GM12878 (cell line): ENCODE results near the gene IL34. TPM values are rescaled to one million over a fixed set of nuclear protein-coding genes. Genes with fewer than 3 reads are reported as not detected.

Experiments used
- ATAC-seq: fragments of 200-7000 bp; cut with Tn5 transposase; 3 replicates; pipeline ENCODE4 v1.9.1; 2020; ENCODE audit warnings: mild to moderate bottlenecking, moderate library complexity
- BruUV-seq: library from RNA; stranded (reverse); fragments of 400-500 nt; replicated peaks from 2 replicates; lab custom pipeline; 2021; lab: Mats Ljungman, UMichigan
- CTCF ChIA-PET: fragments of 300-600 bp; sonication (Branson Sonifier 250); formaldehyde crosslinking; extraction: SDS; loops from one replicate; lab custom pipeline; 2021; ENCODE audit warnings: inconsistent platforms; lab: Yijun Ruan, JAX
- POLR2A ChIA-PET: fragments of 350-600 bp; formaldehyde crosslinking; extraction: SDS; loops from one replicate; lab custom pipeline; 2021; ENCODE audit warnings: inconsistent platforms; lab: Charles Lee
- RAD21 ChIA-PET: fragments of 300-600 bp; sonication (Branson Sonifier 250); formaldehyde crosslinking; loops from one replicate; lab custom pipeline; 2023; ENCODE audit warnings: antibody characterized with exemption; ENCODE audit not compliant: unreplicated experiment; lab: Charles Lee
- SMC1A ChIA-PET: fragments of 300-600 bp; sonication (Branson Sonifier 250); formaldehyde crosslinking; loops from one replicate; lab custom pipeline; 2023; ENCODE audit not compliant: unreplicated experiment, uncharacterized antibody; lab: Charles Lee
- DNase-seq: peaks from one replicate; pipeline ENCODE4 v3.0.0-alpha.2; 2011; ENCODE audit warnings: low read depth, low spot score
- FAIRE-seq: peaks from 3 replicates; lab custom pipeline; 2011; peaks lifted over from hg19 to GRCh38; lab: Jason Lieb, UNC
- H2AFZ ChIP-seq: 2 replicates; pipeline ENCODE4 v1.6.0; 2011; ENCODE audit warnings: low read depth, low read length, control low read depth; ENCODE audit not compliant: control insufficient read depth
- H3K27ac ChIP-seq: 2 replicates; pipeline ENCODE4 v1.5.1; 2011; ENCODE audit warnings: control low read depth; ENCODE audit not compliant: control insufficient read depth, insufficient read depth
- H3K27me3 ChIP-seq, 2 experiments: replicated peaks in 1 of 2; 2 replicates each; pipeline versions ENCODE4 v1.6.0 to v1.6.1; 2011; ENCODE audit warnings: low read length in 1 of 2; ENCODE audit not compliant: control insufficient read depth in 2 of 2, insufficient read depth in 2 of 2
- H3K36me3 ChIP-seq, 2 experiments: 2 replicates each; pipeline ENCODE4 v1.5.1; 2011; ENCODE audit warnings: low read length in 1 of 2; ENCODE audit not compliant: control insufficient read depth in 2 of 2, insufficient read depth in 2 of 2
- H3K4me1 ChIP-seq: 2 replicates; pipeline ENCODE4 v1.6.1; 2011; ENCODE audit warnings: mild to moderate bottlenecking, low read length, moderate library complexity, mixed read lengths; ENCODE audit not compliant: control insufficient read depth, insufficient read depth
- H3K4me2 ChIP-seq: 2 replicates; pipeline ENCODE4 v1.6.0; 2011; ENCODE audit warnings: control low read depth; ENCODE audit not compliant: control insufficient read depth, insufficient read depth
- H3K4me3 ChIP-seq: fragments of 200-600 bp; sonication (generic); 2 replicates; pipeline ENCODE4 v1.5.1; 2016
- H3K79me2 ChIP-seq: 2 replicates; pipeline ENCODE4 v1.6.0; 2011; ENCODE audit warnings: low read length; ENCODE audit not compliant: control insufficient read depth, insufficient read depth
- H3K9ac ChIP-seq: 2 replicates; pipeline ENCODE4 v1.8.0; 2011; ENCODE audit warnings: low read length, control low read depth, mixed read lengths; ENCODE audit not compliant: control insufficient read depth, insufficient read depth
- H3K9me3 ChIP-seq: replicated peaks from 3 replicates; pipeline ENCODE4 v1.5.1; 2011; ENCODE audit warnings: mild to moderate bottlenecking, low read length; ENCODE audit not compliant: control insufficient read depth, insufficient read depth
- H4K20me1 ChIP-seq: 2 replicates; pipeline ENCODE4 v1.6.0; 2011; ENCODE audit not compliant: control insufficient read depth, insufficient read depth
- EP300 ChIP-seq, 2 experiments: fragments of 150-350 bp in 1 of 2; IDR thresholded peaks; 2 replicates each; pipeline ENCODE4 v1.6.1; 2011 to 2012; ENCODE audit warnings: low read depth in 2 of 2, low read length in 2 of 2, borderline replicate concordance in 1 of 2, improper control_type of control experiment in 1 of 2, inconsistent platforms in 1 of 2; ENCODE audit not compliant: control insufficient read depth in 1 of 2
- GATAD2B ChIP-seq: fragments of 450-650 bp; conservative IDR thresholded peaks from 2 replicates; pipeline ENCODE4 v1.6.1; 2017; ENCODE audit warnings: low read depth, mild to moderate bottlenecking, moderate library complexity
- HDGF ChIP-seq: fragments of 450-650 bp; IDR thresholded peaks from 2 replicates; pipeline ENCODE4 v1.6.1; 2016; ENCODE audit warnings: antibody characterized with exemption
- MEF2A ChIP-seq: IDR thresholded peaks from 2 replicates; pipeline ENCODE4 v1.6.1; 2011; ENCODE audit warnings: low read depth, mild to moderate bottlenecking, low read length, moderate library complexity; ENCODE audit not compliant: insufficient read depth
- RELA ChIP-seq: fragments of 450-650 bp; IDR thresholded peaks from 2 replicates; pipeline ENCODE4 v1.8.0; 2014; ENCODE audit warnings: borderline replicate concordance; ENCODE audit not compliant: partially characterized antibody
- SIX5 ChIP-seq: IDR thresholded peaks from 2 replicates; pipeline ENCODE4 v1.6.1; 2011; ENCODE audit warnings: mild to moderate bottlenecking, low read depth, low read length, moderate library complexity; ENCODE audit not compliant: severe bottlenecking
- SPI1 ChIP-seq: IDR thresholded peaks from 2 replicates; pipeline ENCODE4 v1.6.1; 2011; ENCODE audit warnings: low read depth, mild to moderate bottlenecking, low read length, moderate library complexity, borderline replicate concordance; ENCODE audit not compliant: insufficient read depth
- ZBTB11 ChIP-seq: fragments of 450-650 bp; formaldehyde crosslinking; IDR thresholded peaks from 2 replicates; pipeline ENCODE4 v1.5.0; 2022; ENCODE audit warnings: mild to moderate bottlenecking, missing genetic modification characterization
- WGBS: methylation state at CpG from one replicate; pipeline ENCODE4 v1.1.6; 2016; ENCODE audit warnings: low lambda C conversion rate; ENCODE audit not compliant: insufficient replicate concordance, insufficient coverage; ENCODE audit errors: missing lambda C conversion rate; 5-methylcytosine and 5-hydroxymethylcytosine counted together
- in situ Hi-C: fragments of 300-500 bp; cut with MboI; formaldehyde crosslinking; loops from 9 replicates; pipeline ENCODE4 v1.14.3; 2018; ENCODE audit warnings: mixed read lengths
- intact Hi-C: fragments of 100-400 bp; cut with micrococcal nuclease; formaldehyde crosslinking; loops from one replicate; pipeline ENCODE4 v1.14.2; 2022; ENCODE audit not compliant: unreplicated experiment
- polyA plus RNA-seq, 11 experiments: library from polyadenylated mRNA; depleted of rRNA in 4 of 11; unstranded in 6 of 11; stranded (reverse) in 5 of 11; fragments of >200 nt; fragmentation: Nextera tagmentation in 4 of 11; fragmentation: Illumina TruSeq in 1 of 11; extraction: Ambion mirVana in 4 of 11; extraction: Trizol in 1 of 11; gene quantifications; 1 replicate in 1 of 11; 2 replicates in 10 of 11; pipeline versions ENCODE4 v1.2.1 to v1.2.3, GENCODE V29; 2011 to 2016; ENCODE audit warnings: inconsistent platforms in 2 of 11, missing spikeins in 2 of 11, low read depth in 1 of 11
- total RNA-seq, 4 experiments: library from RNA; depleted of rRNA in 3 of 4; stranded (reverse); fragments of >200 nt in 3 of 4; fragmentation: Illumina TruSeq in 1 of 4; extraction: Trizol in 1 of 4; gene quantifications; 2 replicates each; pipeline versions ENCODE4 v1.2.1 to v1.2.3, GENCODE V29; 2013 to 2021
- TF ChIP-seq, protein P1 (sequence below): IDR thresholded peaks from 2 replicates; pipeline ENCODE4 v1.6.1; 2011; ENCODE audit warnings: borderline replicate concordance, low read depth, mild to moderate bottlenecking, moderate library complexity, mixed read lengths, low read length; ENCODE audit not compliant: insufficient read depth; ENCODE audit errors: extremely low read length
- TF ChIP-seq, protein P2 (sequence below): IDR thresholded peaks from 2 replicates; pipeline ENCODE4 v1.6.1; 2012; ENCODE audit warnings: low read depth, low read length, improper control_type of control experiment

IL34 gene
- total and polyA plus RNA-seq, 10 of the 15 experiments (the other 5 are each of a cell fraction or from before 2014, with no cell fraction given) = 0.27 to 0.40 TPM; not detected in 8

GRCh38 chr16:70685938-70686375, 39.6 kb downstream of the IL34 start, which contains the start of gene MTSS2:
Gene MTSS2, minus strand, starts transcription at chr16:70686053. Its CDS starts 262 bp downstream, at chr16:70685791.
- intact Hi-C loops (no loop called here), in situ Hi-C loops (no loop called here)
- DNase-seq = no peak
- Histone ChIP-seq H3K9ac (no peak within 1 kb of the TSS), H3K36me3 (no peaks in the 10 kb centered on the region), H3K79me2 (no peaks in the 10 kb centered on the region), H2AFZ (no peak within 1 kb of the TSS), H3K4me3 (no peak within 1 kb of the TSS), H3K4me1 (no peaks in the 10 kb centered on the region), H3K4me2 (no peak within 1 kb of the TSS), H3K9me3 (no peaks in the 10 kb centered on the region), H4K20me1 (no peaks in the 10 kb centered on the region), H3K27me3 (no peaks in the 10 kb centered on the region), H3K27ac (no peak within 1 kb of the TSS)
- no peak for ATAC-seq
- CTCF ChIA-PET = no interaction called here
- no TSS peak for BruUV-seq
- TF ChIP-seq MEF2A = no peak
- TF ChIP-seq, protein P1, sequence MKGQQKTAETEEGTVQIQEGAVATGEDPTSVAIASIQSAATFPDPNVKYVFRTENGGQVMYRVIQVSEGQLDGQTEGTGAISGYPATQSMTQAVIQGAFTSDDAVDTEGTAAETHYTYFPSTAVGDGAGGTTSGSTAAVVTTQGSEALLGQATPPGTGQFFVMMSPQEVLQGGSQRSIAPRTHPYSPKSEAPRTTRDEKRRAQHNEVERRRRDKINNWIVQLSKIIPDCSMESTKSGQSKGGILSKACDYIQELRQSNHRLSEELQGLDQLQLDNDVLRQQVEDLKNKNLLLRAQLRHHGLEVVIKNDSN = peak; percentile 48
- FAIRE-seq = no peak
- POLR2A ChIA-PET = no interaction called here
- WGBS = 0% methylated on average over 5 of the region's 72 CpGs
- RAD21 ChIA-PET = no interaction called here
- SMC1A ChIA-PET = no interaction called here

GRCh38 chr16:70686376-70687101, 40.2 kb downstream of the IL34 start:
- no peaks in the 10 kb centered on the region for H3K4me1 ChIP-seq
- H2AFZ ChIP-seq = no peak overlapping the region
- POLR2A ChIA-PET = interaction anchor here (0.6 kb wide), 1 partner anchor 124 kb away, joined by 4 read pairs; no protein-coding TSS in a partner anchor
- intact Hi-C loops = no loop called here
- WGBS = 79% methylated on average over 29 of the region's 29 CpGs
- no peak for ATAC-seq
- no peaks in the 10 kb centered on the region for H3K9me3 ChIP-seq
- DNase-seq = no peak
- no peaks in the 10 kb centered on the region for H3K36me3 ChIP-seq
- no peak overlapping the region for H3K9ac ChIP-seq
- no peak for FAIRE-seq
- H4K20me1 ChIP-seq = no peaks in the 10 kb centered on the region
- no peak overlapping the region for H3K27ac ChIP-seq
- SMC1A ChIA-PET = no interaction called here
- H3K27me3 ChIP-seq = no peaks in the 10 kb centered on the region
- no TSS peak for BruUV-seq
- no peak overlapping the region for H3K4me3 ChIP-seq
- CTCF ChIA-PET = no interaction called here
- H3K79me2 ChIP-seq = no peaks in the 10 kb centered on the region
- in situ Hi-C loops = no loop called here
- H3K4me2 ChIP-seq = no peak overlapping the region
- RAD21 ChIA-PET = no interaction called here
- TF ChIP-seq, protein P2, sequence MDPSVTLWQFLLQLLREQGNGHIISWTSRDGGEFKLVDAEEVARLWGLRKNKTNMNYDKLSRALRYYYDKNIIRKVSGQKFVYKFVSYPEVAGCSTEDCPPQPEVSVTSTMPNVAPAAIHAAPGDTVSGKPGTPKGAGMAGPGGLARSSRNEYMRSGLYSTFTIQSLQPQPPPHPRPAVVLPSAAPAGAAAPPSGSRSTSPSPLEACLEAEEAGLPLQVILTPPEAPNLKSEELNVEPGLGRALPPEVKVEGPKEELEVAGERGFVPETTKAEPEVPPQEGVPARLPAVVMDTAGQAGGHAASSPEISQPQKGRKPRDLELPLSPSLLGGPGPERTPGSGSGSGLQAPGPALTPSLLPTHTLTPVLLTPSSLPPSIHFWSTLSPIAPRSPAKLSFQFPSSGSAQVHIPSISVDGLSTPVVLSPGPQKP = no peak
- no peak for TF ChIP-seq GATAD2B
- TF ChIP-seq SIX5 = no peak
- TF ChIP-seq EP300 (IDR thresholded peaks at IDR 0.05; ENCODE audit: borderline replicate concordance in 1 of 2, control insufficient read depth in 1 of 2, low read depth in 2 of 2, low read length in 2 of 2) = no peak
- TF ChIP-seq HDGF = no peak
- TF ChIP-seq RELA = no peak
- no peak for TF ChIP-seq SPI1
- no peak for TF ChIP-seq ZBTB11
